Subcutaneous adipose tissue (tissue), 4 donors: Measurements from ENCODE around the gene GUCA1A. TPM values are rescaled to one million over a fixed set of nuclear protein-coding genes. Genes with fewer than 3 reads are reported as not detected.

Experiments used
- CTCF ChIP-seq: fragments of 450-650 bp; IDR thresholded peaks from one replicate; pipeline ENCODE4 v1.5.1; 2016; ENCODE audit warnings: low read depth, mild to moderate bottlenecking, control low read depth, antibody characterized with exemption, moderate library complexity
- total RNA-seq, 4 donors: library from RNA; depleted of rRNA; stranded (reverse); fragments of >200 nt; gene quantifications; one replicate each; pipeline ENCODE4 v1.1.0, GENCODE V29; 2016

GUCA1A gene
- total RNA-seq, 4 donors from 2014 or later, result not detected

DNA sequence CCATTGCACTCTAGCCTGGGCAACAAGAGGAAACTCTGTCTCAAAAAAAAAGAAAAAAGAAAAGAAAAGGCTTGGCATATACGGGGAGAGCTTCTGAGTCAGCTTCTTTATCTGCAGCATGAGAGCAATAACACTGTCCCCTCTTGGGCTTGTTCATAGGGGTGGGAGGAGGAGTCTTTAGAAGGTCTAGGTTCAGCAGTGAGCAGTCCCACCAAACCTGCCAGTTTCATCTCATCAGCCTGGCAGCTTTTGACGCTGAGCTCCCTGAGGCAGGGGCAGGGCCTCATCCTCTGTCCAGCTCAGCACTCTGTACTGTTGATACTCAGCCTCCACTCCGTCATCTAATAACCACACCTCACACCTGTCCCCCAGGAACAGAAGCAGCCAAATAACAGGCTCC, 25.1 kb upstream of the GUCA1A start:
- no peak for TF ChIP-seq CTCF

- TF ChIP-seq CTCF, result no peak
Observed at GRCh38 chr6:42150254-42150653, 22.9 kb upstream of the GUCA1A start.

DNA sequence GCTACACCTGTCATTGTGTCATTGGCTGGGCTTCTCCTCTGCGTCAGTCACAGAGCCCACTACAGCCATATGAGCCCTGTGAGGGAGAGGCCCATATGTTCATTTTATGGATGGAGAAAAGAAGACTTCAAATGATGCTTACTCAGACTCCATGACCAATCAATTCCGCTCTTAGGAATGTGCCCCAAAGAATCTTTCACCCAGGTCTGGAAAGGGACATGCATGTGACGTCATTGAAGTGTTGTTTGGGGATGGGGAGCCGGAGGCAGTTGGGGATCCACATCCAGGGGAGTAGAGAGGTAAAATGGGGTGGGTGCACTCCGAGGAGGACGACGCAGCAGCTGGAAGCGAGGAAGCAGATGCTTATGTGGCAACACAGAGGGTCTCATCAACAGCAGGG, 21.1 kb upstream of the GUCA1A start:
- no peak for TF ChIP-seq CTCF

DNA sequence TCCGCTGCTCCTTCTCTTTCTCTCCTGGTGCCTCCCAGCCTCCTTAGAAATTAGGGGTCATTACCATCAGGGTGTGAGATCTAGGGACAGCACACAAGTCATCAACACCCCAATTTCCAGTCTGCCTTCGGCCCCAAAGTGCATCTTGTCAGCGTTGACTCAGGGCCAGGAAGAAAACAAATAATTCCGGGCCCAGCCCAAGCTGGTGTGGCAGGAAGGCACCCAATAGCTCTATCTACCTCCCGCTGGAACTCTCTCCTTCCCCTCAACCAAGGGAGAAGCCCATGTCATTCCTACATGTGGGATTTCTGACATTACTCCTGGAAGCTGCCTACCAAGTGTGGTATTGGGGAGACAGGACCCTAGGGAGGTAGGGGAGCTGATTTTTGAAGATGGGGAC, 19.2 kb upstream of the GUCA1A start:
- no peak for TF ChIP-seq CTCF

DNA sequence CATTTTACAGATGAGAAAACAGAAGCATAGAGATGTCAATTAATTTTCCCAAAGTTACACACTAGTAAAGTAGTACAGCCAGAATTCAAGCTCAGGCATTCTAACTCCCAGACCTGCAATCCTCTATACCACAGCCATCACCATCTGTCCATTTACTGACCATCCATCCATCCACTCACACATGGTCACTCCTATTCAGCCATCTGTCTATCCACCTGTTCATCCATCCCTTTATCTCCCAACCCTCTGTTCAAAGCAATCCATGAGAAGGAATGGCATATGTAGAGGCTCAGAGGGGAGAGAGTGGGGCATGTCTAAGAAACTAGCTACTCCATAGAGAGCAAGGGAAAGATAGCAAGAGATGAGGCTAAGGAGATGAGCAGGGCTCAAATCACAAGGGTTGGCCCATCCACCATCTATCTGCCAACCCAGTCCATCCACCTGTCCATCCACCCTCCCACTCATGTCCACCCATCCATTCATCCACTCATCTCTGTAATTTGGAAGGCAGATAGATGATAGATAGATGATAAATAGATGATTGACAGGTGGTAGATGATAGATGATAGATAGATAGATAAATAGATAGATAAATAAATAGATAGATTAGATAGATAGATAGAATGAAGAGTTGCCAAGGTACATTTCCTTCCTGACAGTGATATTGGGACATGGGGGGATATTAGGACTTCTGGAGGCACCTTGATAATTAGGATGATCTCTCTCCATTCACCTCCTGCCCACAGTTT, 18.5 kb upstream of the GUCA1A start:
- no peak for TF ChIP-seq CTCF

DNA sequence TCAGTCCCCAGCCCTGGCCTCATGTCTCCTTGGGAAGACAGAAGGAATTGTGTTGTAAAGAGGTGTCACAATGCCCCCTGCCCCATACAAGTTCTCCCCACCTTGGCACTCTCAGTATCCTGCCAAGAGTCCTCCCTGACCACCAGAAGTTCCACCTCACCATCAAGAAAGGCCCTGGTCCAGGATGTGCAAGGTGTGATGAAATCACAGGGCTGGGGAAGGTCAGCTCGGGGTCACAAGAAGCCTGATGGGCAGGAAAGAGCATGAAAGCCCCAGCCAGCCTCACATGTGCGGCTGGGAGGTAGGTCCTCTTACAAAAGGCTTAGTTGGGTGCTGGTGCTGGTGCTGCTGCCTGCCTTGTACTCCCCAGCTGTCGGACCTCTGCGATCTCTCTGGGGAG, 17.9 kb upstream of the GUCA1A start:
- no peak for TF ChIP-seq CTCF

DNA sequence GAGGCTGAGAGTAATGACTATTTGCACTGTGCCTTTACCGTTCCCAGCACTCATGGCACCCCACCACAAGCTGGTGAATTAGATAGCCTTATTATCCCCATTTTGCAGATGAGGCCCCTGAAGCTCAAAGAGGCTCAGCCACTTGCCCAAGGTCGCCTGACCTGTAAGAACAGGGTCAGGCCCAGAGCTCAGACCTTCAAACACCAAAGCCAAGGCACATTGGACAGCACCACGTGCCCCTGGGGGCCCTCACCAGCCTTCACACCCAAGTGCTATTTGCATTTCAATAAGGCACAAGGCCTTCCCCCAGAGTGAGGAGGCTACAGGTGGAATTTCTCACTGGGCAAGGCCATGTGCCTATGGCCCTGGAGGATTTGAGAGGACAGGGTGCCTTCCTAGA, 16.5 kb upstream of the GUCA1A start:
- TF ChIP-seq CTCF, result no peak
